GM19023 (cell line): ENCODE measurements around the gene GOSR2.
"Not testable (repeated sequence)": the region's sequence is repeated elsewhere in the genome, so short reads cannot be mapped to it uniquely, and the experiment has no call there.

ENCODE experiments used
- ATAC-seq: cut with Tn5 transposase; IDR thresholded peaks from one replicate; pipeline ENCODE4 v1.9.1; 2021; ENCODE audit warnings: mild to moderate bottlenecking, moderate library complexity; ENCODE audit not compliant: unreplicated experiment

Gene GOSR2

DNA sequence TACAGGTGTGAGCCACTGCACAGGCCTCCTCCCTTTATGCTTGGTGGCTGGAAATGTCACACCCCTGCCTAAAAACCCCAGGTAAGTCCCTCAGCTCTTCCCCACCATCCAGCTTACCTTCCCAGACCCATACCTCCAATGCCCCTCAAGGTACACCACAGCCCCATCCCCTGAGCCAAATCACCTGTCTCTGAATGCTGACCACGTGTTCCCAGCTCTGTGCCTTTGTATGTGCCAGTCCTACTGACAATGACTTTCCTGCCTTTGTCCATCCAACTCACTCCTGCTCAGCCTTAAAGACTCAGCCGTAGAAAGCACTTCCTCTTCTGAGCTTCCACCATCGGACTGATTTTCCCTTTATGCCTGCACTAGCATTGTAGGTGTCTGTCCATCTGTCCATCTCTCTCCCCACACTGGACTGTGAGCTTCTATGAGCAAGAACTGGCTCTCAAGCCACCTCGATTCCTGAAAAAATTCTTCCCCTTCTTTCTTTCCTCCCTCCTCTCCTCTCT is 30.7 kb upstream of the GOSR2 start:
- no peak for ATAC-seq

DNA sequence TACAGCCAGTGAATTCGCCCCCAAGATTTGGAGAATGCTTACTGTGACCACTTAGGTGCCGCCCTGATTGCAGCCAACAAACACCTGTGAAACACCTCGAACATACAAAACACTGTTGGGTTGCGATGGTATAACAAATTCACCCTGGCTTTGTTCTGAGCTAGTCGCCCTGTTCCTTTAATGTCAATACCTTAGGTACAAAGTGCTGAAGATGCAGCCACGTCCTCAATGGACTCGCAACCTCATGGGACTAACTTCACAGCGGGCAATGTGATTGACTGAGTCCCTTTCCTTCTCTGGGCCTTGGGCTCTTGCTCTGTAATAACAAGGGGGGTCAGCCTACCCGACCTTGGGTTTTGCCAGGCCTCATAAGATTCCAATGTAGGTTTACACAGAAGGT is 28.9 kb upstream of the GOSR2 start:
- ATAC-seq, result no peak

DNA sequence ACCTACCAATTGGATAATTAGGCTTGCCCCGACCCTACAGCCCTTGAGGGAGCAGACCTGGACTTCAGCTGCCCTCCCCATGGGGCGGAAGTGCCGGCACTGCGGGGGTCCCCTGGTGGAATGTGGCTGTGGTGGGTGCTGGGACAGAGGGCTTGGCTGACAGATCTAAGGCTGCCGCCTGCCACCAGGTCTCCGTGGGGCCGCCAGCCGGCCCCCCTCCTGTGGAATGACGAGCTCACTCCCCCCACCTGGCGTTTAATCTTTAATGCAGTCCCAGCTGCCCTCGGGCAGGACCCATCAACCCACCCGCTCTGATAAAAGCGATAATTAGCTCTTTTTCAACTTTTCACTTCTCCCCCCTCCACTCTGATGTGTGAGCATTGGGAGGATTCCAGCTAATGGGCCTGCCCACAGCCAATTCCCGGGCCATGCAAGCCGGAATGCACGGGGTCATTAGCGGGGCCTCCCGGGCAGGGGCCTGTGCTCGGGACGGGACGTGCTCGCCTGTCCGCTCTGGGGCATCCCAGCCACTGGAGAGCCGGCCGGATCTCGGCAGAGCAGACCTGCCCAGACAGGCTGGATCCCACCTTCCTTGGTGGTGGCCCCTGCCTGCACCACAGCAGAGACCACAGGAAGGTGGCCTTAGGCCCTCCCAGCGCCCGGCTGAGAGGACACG is 28.3 kb upstream of the GOSR2 start:
- ATAC-seq, result no peak

DNA sequence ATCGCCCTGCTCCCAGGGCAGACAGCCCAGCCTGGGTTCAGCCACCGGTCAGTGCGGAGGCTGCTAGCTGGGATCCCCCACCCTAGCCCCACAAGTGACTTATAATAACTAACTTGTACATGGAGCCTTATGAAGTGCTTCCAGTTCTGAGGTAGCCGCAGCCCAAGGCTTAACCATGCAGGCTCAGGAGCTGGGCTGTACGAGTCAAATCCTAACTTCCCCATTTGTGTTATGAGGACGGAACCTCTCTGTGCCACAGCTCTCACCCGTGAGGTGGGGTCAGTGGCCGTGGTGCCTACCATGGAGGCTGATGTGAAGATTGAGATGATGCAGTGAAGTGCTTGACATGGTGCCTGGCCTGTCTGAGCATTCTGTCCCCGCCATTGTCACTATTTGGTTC is 27.8 kb upstream of the GOSR2 start:
- no peak for ATAC-seq

DNA sequence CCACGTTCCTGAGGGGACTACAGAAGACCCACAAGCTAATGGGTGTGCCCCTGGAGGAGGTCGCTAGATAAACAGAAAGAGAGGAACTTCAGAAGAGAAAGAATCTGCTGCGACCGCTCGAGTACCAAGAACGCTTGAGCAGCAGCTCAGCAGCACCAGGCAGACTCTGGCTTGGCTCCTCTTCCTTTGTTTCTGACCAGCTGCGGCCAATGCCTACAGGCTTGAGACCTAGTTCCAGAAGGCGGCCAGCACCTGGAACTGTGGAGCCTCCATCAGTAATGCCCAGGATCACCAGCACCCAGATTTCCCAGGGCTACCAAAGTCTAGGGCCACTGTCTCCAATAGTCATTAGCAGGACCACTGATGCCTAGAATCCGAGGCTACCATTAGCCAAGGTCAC is 26.0 kb upstream of the GOSR2 start:
- ATAC-seq, result no peak

DNA sequence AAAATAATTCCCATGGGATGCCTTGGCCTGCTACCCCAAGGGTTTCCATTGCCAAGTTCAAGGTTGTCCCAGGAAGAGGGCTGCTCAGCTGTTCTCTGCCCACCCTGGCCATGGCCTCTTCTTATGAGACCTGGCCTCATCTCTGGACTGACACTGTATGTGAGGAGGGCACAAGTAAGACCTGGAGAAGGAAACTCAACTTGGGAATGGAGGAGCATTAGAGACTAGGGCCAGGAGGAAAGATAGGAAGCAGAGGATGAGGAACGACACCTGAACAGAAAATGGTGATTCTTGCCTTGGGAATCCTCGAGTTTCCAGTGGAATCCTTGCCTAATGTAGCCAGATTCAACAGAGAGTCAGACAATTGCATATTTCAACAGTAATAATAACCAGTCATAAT is 24.6 kb upstream of the GOSR2 start:
- ATAC-seq, result no peak

DNA sequence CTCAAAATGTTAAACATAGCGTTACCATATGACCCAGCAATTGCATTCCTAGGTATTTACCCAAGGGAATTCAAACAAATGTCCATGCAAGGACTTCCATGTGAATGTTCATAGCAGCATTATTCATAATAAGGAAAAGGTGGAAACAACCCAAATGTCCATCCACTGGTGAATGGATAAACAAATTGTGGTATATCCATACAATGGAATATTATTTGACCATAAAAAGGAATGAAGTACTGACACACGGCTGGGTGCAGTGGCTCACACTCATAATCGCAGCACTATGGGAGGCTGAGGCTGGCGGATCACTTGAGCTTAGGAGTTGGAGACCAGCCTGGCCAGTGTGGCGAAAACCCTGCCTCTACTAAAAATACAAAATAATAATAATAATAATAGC is 24.1 kb upstream of the GOSR2 start:
- no peak for ATAC-seq

DNA sequence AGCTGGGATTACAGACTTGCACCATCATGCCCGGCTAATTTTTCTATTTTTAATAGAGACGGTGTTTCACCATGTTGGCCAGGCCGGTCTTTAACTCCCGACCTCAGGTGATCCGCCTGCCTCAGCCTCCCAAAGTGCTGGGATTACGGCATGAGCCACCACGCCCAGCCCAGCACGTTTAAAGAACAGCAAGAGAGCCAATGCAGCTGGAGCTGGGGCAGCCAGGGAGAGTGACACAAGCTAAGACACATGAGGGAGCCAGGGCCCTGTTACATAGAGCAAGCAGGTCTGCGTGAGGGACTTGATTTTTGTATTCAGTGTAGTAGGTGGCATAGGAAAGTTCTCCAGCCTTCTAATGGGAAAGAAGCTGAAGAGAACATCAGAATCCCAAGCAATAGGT is 21.7 kb upstream of the GOSR2 start:
- no peak for ATAC-seq

DNA sequence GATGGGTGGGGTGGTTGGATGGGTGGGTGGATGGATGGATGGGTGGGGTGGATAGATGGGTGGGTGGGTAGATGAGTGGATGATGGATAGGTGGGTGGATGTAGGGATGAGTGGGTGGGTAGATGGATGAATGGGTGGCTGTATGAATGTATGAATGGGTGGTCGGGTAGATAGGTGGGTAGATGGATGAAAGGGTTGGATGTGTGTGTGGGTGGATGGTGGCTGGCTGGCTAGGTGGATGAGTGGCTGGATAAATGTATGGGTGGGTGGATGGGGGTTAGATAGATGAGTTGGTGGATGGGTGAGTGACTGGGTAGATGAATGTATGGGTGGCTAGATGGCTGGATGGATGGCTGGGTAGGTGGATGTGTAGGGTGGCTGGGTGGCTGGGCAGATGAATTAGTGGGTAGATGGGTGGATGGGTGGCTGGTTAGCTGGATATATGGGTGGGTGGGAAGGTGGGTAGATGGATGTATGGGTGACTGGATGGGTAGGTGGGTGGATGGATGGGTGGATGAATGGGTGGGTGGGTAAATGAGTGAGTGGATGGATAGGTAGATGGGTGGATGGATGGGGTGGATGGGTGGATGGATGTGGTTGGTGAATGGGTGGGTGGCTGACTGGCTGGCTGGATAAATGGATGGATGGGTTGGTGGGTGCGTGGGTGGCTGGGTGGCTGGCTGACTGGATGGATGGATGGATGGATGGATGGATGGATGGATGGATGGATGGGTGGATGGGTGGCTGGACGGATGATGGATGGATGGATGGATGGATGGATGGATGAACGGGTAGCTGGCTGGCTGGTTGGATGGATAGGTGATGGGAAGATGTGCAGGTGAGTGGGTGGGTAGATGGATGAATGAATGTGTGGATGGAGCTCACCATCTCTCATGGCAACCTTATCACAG is 18.9 kb upstream of the GOSR2 start:
- no peak for ATAC-seq

DNA sequence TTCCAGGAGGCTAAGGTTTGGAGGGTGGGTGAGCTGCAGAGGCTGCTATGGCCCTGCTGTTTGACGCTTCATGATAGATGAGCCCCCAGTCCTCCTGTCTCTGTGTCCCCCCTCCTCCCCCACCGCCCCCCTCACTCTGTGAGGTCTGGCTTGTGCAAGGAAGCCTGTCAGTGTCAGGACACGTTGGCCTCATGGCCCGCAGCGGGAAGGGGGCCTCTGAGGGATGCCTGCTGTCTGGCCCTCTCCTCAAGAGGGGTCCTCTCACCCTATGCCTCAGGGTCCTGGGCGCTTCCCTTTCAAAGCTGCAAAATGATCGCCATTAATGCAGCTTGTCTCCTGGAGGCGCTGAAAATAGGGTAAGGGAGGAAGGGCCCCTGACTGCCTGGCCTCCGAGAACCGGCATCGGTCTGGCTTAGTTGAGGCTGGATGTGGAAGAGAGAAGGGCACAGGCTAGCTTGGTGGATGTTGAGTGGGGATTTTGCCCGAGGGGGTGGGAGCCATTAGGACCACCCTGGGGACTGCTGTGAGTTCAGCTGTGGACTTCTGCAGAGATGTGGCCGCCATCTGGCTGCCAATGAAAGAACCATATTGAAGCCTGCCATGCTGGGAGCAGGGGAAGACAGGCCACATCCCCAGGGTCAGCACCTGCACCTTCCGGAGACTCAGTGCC is 14.8 kb upstream of the GOSR2 start:
- ATAC-seq, result no peak

DNA sequence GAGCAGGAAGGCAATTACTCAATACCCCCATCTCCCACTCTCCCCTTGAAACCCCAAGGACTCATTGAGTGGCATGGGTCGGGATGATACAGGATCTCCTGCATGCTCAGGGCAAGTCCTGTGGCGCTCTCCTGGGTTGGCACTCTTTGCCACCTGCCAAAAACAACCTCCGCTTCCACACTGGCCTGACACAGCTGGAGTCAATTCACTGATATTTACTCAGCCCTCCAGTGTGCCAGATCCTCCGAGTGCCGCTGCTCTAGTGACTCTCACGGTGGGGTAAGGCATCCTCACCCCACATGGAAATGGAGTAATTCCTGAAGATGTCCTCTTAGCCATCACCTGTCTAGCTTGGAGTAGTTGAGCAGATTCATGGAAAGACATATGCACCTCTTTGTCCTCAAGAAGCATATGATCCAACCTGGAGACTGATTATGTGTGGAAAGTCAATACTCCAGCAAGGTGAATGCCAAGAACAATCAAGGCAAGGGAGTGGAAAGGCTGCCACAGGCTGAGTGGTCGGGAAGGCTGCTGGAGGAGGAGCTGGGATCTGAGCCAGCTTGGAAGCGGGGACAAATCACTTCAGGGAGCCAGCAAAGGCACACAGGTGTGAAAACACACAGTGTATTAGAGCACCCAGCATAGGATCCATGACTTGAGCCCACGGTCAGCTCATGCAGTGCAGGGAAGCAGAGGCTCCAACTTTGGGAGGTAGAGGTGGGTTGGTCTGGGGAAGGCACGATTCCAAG is 12.6 kb upstream of the GOSR2 start:
- no peak for ATAC-seq

DNA sequence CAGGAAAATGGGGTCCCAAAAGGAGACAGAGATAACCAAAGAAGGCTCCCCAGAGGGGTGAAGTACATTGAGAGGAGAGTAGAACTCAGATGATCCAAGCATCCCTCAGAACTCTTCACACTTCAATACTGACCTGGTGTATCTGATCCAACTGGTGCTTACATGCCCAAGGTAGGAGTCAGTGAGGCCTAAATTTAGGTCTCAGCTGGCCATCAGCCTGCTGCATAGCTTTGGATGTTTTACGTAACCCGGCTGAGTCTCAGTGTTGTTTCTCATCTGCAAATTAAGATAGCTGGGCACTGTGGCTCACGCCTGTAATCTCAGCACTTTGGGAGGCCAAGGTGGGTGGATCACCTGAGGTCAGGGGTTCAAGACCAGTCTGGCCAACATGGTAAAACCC is 11.6 kb upstream of the GOSR2 start:
- no peak for ATAC-seq

DNA sequence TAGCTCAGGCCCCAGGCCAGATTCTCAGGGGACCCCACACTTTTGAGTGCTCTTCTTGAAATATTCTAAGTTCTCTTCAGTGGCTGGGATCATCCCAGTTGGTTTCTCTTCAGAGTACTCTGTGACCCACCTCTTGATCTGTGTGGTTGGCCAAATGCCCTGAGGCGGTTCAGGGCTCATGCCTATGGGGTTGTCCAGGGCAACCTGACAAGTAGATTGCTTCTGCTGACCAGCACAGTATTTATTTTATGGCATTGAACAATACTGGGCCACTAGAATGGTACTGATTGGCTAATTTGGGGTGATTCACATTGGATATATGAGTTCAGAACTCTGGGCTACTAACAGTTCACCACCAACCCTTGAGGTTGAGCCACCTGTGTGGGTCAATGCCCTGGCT is 7.4 kb upstream of the GOSR2 start:
- no peak for ATAC-seq

DNA sequence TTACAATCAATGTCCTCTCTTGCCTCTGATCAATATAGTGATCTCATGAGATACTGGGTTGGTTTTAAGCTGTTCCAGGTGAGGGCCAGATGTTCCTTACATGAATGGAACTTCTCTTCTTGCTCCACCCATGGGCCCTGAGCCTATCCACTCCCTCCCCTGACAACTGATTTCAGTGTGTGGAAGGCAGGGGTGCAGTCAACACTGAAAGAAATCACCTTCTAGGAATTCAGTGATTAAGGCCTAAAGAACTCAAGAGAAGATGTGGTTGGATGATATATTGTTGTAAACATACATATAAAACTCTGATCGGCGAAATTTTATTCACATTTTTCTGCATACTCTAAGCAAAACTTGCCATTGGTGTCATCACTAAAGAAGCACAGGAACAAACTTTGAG is 6.7 kb upstream of the GOSR2 start:
- ATAC-seq, result no peak

DNA sequence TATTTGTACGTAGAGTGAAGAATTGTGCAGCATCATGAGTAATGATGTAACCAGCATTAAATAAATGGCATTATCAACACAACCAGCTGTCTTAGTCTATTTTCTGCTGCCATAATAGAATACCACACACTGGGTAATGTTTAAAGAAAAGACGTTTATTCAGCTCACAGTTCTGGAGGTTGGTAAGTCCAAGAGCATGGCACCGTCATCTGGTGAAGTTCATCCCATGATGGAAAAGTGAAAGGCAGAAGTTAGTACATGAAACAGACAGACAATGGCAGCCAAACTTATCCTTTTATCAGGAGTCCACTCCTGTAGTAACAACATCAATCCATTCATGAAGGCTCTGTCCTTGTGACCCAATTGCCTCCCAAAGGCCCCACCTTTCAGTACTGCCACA is 6.3 kb upstream of the GOSR2 start:
- ATAC-seq, result no peak

DNA sequence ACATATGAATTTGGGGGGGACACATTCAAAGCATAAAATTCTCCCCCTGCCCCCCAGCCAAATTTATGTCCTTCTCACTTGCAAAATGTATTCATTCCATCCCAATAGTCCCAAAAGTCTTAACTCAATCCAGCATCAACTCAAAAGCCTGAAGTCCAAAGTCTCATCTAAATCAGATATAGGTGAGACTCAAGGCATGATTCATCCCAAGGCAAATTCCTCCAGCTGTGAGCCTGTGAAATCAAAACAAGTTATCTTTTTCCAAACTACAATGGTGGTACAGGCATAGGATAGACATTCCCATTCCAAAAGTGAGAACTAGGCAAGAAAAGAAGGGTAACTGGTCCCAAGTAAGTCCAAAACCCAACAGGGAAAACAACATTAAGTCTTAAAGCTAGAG is 5.9 kb upstream of the GOSR2 start:
- ATAC-seq, result no peak

DNA sequence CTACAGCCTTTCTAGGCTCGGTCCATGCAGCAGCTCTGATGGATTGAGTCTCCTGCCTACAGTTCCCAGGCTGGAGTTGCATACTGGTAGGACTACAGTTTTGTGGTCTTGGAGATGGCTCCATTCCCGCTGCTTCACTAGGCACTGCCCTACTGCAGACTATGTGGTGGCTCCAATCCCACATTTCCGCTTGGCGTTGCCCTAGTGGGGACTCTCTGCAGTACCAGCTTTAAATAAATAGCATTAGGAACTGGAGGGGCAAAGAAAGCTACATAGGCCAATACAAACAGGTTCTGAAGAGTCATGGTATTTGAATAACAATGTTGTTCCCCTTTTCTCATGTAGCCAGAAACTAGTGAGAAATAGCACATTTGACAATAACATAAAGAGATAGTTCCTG is 5.4 kb upstream of the GOSR2 start:
- no peak for ATAC-seq

DNA sequence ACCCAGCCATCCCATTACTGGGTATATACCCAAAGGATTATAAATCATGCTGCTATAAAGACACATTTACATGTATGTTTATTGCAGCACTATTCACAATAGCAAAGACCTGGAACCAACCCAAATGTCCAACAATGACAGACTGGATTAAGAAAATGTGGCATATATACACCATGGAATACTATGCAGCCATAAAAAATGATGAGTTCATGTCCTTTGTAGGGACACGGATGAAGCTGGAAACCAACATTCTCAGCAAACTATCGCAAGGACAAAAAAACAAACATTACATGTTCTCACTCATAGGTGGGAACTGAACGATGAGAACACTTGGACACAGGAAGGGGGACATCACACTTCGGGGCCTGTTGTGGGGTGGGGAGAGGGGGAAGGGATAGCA is 998 bp upstream of the GOSR2 start:
- ATAC-seq, result not testable (repeated sequence)

DNA sequence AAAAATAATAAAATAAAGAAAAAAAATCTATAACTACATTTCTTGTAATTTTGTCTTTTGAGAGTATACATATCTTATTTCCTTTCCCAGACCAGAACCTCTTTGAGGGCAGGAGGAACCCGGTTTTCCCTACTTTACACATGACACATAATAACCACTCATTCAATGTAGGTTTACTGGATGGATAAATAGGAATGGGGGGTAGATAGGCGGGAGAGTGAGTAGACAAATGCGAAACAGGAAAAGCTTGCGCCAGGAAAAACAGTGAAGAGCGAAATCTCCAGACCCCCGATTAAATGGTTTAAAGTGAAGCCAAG is 515 bp upstream of the GOSR2 start:
- ATAC-seq, result no peak

DNA sequence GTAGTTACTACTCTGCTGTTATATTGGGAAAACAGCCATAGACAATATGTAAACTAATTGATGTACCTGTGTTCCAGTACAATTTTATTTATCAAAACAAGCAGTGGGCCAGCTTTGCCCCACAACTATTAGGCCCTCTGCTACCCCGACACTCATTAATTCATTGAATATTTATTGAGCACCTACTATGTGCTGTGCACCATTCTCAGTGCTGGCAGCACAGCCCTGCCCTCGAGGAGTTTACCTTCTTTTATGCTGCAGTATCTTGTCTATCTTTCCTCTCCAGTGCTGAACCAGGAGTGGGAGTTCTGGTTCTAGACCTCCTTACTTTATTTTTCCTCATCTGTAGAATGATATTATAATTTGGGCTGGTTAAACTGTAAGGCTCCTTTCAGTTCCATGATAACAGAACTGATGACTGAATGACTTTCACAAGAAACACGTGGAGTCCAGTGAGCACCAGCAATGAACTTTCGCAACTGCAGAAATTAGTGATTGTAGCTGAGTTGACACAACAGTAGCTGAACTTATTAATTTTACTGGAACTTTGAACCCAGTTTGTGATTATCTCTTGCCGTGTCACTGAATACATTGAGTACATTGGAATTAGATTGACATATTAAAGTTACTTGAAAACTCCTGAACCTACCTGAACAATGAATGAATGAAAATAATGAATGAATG is 2.4 kb downstream of the GOSR2 start:
- no peak for ATAC-seq
